ENCODE data around the gene PDGFA.

DNA sequence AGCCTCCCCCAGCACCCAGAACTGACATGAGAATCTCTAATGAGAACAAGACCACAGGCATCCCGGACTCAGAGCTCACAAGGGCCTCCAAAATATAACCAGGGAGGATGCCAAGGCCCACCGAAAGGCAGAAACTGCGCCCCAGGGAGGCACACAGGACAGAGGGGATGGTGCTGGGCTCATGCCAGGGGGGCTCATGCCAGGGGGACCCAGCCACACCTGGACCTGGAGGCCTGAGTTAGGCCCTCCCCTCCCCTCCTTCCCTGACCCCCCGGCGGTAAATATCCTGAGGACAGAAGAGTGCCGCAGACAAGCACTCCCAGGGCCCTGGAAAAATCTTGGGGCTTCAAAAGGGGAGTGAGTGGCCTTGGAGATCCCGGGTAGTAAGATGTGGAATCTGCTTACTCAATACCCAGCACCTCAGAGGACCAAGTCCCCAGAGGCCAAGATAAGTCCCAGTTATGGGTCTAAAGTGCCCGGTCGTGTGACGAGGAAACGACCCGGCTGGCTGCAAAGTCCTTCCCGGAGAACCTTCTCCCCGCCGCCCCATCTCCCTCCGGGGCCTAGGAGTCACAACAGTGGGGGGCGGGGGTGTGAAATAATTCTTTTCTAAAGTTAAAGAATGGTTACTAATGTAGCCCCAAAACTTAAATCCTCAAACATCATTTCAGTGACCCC, 11.9 kb downstream of the PDGFA start:
- TF ChIP-seq, protein P1, sequence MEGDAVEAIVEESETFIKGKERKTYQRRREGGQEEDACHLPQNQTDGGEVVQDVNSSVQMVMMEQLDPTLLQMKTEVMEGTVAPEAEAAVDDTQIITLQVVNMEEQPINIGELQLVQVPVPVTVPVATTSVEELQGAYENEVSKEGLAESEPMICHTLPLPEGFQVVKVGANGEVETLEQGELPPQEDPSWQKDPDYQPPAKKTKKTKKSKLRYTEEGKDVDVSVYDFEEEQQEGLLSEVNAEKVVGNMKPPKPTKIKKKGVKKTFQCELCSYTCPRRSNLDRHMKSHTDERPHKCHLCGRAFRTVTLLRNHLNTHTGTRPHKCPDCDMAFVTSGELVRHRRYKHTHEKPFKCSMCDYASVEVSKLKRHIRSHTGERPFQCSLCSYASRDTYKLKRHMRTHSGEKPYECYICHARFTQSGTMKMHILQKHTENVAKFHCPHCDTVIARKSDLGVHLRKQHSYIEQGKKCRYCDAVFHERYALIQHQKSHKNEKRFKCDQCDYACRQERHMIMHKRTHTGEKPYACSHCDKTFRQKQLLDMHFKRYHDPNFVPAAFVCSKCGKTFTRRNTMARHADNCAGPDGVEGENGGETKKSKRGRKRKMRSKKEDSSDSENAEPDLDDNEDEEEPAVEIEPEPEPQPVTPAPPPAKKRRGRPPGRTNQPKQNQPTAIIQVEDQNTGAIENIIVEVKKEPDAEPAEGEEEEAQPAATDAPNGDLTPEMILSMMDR (IDR thresholded peaks at IDR 0.05), result no peak
- no peak for TF ChIP-seq POLR2A (IDR thresholded peaks at IDR 0.05)

Measured in esophagus squamous epithelium (tissue), 4 donors.